ENCODE results near the gene ASB1. TPM values are rescaled to one million over a fixed set of nuclear protein-coding genes. Genes with fewer than 3 reads are reported as not detected.

Gene ASB1
- total and polyA plus RNA-seq, 9 donors, result 39.1 to 48.4 (median 42.9) TPM

DNA sequence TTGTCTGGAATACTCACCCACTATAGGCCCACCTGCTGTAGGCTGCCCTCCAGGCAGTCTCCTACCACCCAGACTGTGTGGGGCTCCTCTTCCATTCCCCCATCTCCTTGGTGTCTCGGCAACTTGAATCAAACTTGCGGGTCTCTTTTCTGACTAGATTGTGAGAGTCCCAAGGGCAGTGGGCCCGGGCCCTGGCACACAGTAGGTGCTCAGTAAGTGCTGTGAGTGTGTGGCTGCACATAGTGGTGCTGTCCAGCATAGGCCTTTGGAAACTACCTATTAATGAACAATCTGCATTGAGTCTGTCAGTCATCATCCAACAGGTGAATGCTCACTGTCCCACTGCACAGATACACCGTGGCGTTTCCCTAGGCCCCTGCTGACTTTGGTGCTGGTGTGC lies 43.6 kb upstream of the ASB1 start:
- no peaks in the 10 kb centered on the region for H3K9me3 ChIP-seq (replicated peaks; ENCODE audit: control insufficient read depth, low read depth, low read length)
- H3K27me3 ChIP-seq (ENCODE audit: control insufficient read depth, insufficient read depth, low read length), result no peaks in the 10 kb centered on the region
- no peak for DNase-seq
- WGBS (ENCODE audit: insufficient coverage), result 94% methylated on average over 3 of the region's 5 CpGs
- H3K36me3 ChIP-seq (ENCODE audit: control insufficient read depth, insufficient read depth, low read length), result peaks cover 11% of the 10 kb centered on the region
- no peak overlapping the region for H3K4me3 ChIP-seq (ENCODE audit: low read length)
- no peak overlapping the region for H3K27ac ChIP-seq (ENCODE audit: low read length)
- H3K4me1 ChIP-seq (ENCODE audit: control insufficient read depth, insufficient read depth, low read length), result peaks cover 11% of the 10 kb centered on the region

DNA sequence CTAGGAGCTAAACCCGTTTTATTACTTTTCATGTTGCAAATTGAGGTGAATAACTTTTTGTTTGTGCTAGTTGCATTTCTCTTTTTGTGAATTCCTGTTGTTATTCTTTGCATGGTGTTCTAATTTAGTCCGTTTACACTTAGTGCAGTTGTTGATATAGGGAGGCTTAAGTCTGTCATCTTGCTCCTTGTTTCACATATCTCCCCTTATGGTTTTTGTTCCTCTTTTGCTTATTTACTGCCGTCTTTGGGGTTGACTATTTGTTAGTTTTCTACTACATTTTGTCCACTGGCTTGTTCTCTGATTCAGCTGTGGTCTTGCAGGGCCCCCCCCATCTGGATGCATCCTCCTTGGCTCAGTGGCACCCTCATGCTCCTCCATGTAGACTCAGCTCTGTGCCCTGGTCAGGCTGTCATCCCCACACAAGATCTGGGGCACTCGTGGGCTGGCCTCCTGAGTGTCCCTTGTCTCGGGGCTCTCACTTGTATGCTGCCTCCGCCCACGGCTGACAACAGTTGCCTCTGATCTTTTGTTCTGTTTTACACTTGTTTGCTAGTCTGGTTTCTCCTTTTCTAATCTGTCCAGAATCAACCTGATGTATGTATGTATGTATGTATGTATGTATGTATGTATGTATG lies 42.9 kb upstream of the ASB1 start:
- peaks cover 11% of the 10 kb centered on the region for H3K36me3 ChIP-seq (ENCODE audit: control insufficient read depth, insufficient read depth, low read length)
- H3K27ac ChIP-seq (ENCODE audit: low read length), result no peak overlapping the region
- no peak overlapping the region for H3K4me3 ChIP-seq (ENCODE audit: low read length)
- no peaks in the 10 kb centered on the region for H3K9me3 ChIP-seq (replicated peaks; ENCODE audit: control insufficient read depth, low read depth, low read length)
- H3K27me3 ChIP-seq (ENCODE audit: control insufficient read depth, insufficient read depth, low read length), result no peaks in the 10 kb centered on the region
- 85% methylated on average over 2 of the region's 7 CpGs for WGBS (ENCODE audit: insufficient coverage)
- no peak for DNase-seq
- H3K4me1 ChIP-seq (ENCODE audit: control insufficient read depth, insufficient read depth, low read length), result peaks cover 7% of the 10 kb centered on the region

DNA sequence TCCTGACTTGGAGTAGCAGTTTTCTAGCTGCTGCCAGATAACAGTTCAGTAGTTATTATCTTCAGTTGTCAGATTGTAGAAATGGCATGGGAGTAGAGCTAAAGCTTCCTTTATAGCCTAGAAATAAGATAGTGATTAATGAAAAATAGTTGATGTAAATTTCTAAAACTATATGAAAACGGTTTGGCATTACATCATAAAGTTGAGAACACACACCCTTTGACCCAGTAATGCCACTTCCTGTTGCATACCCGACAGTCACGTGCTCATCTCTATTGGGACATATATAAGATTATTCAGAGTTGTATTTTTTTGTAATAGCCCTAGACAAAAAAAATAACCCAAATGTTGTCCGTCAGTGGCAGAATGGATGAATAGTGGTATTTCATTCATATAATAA lies 39.4 kb upstream of the ASB1 start:
- H3K4me1 ChIP-seq (ENCODE audit: control insufficient read depth, insufficient read depth, low read length), result peaks cover 6% of the 10 kb centered on the region
- H3K27ac ChIP-seq (ENCODE audit: low read length), result no peak overlapping the region
- WGBS (ENCODE audit: insufficient coverage), result no CpG with 5 or more reads among the region's 4 CpGs

GRCh38 chr2:238388794-238389193 lies 37.9 kb upstream of the ASB1 start:
- peaks cover 6% of the 10 kb centered on the region for H3K4me1 ChIP-seq (ENCODE audit: control insufficient read depth, insufficient read depth, low read length)

More for the DNA sequence above, 39.4 kb upstream of the ASB1 start:
- Histone ChIP-seq H3K4me3 (ENCODE audit: low read length) (no peak overlapping the region), H3K9me3 (replicated peaks; ENCODE audit: control insufficient read depth, low read depth, low read length) (no peaks in the 10 kb centered on the region), H3K27me3 (ENCODE audit: control insufficient read depth, insufficient read depth, low read length) (no peaks in the 10 kb centered on the region), H3K36me3 (ENCODE audit: control insufficient read depth, insufficient read depth, low read length) (peaks cover 7% of the 10 kb centered on the region)
- DNase-seq, result no peak

DNA sequence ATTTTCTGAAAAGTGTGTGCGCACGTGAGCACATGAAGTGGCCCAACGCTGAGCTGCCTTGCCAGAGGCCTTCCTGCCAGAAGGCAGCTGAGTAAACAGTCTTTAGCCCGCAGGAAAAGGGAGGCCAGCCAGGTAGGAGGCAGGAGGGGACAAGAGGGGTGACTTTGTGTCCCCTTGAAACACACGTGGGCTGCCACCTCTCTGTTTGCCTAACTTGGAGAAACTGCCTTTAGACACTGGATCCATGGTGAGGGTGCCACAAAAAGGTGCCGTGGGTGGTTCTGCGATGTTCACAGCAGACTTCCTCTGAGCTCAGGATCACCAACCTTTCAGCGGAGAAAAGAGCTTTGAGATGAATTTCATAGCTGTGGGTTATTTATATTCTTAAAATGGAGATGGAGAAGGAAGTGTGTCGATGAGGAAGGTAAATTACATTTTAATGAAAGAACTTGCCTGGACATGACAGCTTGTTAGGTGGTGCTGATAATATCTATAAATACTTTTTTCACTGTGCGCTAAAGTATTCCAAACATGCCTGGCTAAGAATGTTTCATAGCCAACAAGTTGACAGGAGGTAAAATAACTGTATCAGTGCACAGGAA lies 36.6 kb upstream of the ASB1 start:
- DNase-seq, result peak; percentile 11
- no peaks in the 10 kb centered on the region for H3K9me3 ChIP-seq (replicated peaks; ENCODE audit: control insufficient read depth, low read depth, low read length)
- 66% methylated on average over 7 of the region's 10 CpGs for WGBS (ENCODE audit: insufficient coverage)
- H3K4me1 ChIP-seq (ENCODE audit: control insufficient read depth, insufficient read depth, low read length), result peaks cover 6% of the 10 kb centered on the region
- H3K36me3 ChIP-seq (ENCODE audit: control insufficient read depth, insufficient read depth, low read length), result no peaks in the 10 kb centered on the region
- no peaks in the 10 kb centered on the region for H3K27me3 ChIP-seq (ENCODE audit: control insufficient read depth, insufficient read depth, low read length)
- H3K4me3 ChIP-seq (ENCODE audit: low read length), result no peak overlapping the region
- peak overlapping the region; percentile 51 for H3K27ac ChIP-seq (ENCODE audit: low read length)

More at GRCh38 chr2:238388794-238389193, 37.9 kb upstream of the ASB1 start:
- Histone ChIP-seq H3K27ac (ENCODE audit: low read length) (no peak overlapping the region), H3K27me3 (ENCODE audit: control insufficient read depth, insufficient read depth, low read length) (no peaks in the 10 kb centered on the region), H3K9me3 (replicated peaks; ENCODE audit: control insufficient read depth, low read depth, low read length) (no peaks in the 10 kb centered on the region), H3K36me3 (ENCODE audit: control insufficient read depth, insufficient read depth, low read length) (no peaks in the 10 kb centered on the region), H3K4me3 (ENCODE audit: low read length) (no peak overlapping the region)
- no CpG with 5 or more reads among the region's 8 CpGs for WGBS (ENCODE audit: insufficient coverage)
- DNase-seq, result no peak

- Histone ChIP-seq H3K9me3 (replicated peaks; ENCODE audit: control insufficient read depth, low read depth, low read length) (no peaks in the 10 kb centered on the region), H3K4me1 (ENCODE audit: control insufficient read depth, insufficient read depth, low read length) (peaks cover 6% of the 10 kb centered on the region), H3K4me3 (ENCODE audit: low read length) (no peak overlapping the region), H3K27me3 (ENCODE audit: control insufficient read depth, insufficient read depth, low read length) (no peaks in the 10 kb centered on the region), H3K36me3 (ENCODE audit: control insufficient read depth, insufficient read depth, low read length) (no peaks in the 10 kb centered on the region), H3K27ac (ENCODE audit: low read length) (no peak overlapping the region)
- no CpG with 5 or more reads among the region's 6 CpGs for WGBS (ENCODE audit: insufficient coverage)
- no peak for DNase-seq
Measured at GRCh38 chr2:238391042-238391689, 35.6 kb upstream of the ASB1 start.

DNA sequence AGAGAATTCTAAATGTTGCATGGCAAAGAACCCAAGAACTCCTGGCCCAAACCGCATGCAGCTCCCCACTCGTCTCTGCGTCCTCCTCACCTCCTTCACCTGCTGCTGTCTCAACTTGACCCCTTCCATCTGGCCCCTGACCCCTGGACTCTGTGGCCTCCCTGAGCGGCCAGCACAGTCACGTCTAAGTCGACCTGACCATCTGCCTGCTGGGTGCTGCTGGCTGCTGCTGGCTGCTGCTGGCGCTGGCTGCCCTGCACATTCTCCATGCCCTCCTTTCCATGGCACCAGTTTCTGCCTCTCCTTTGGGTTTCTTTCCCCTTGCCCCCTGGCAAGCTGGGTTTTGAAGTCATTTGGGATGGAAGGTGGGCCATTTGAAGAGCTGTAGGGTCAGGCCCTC lies 30.1 kb upstream of the ASB1 start:
- H3K4me3 ChIP-seq (ENCODE audit: low read length), result no peak overlapping the region
- H3K9me3 ChIP-seq (replicated peaks; ENCODE audit: control insufficient read depth, low read depth, low read length), result no peaks in the 10 kb centered on the region
- H3K36me3 ChIP-seq (ENCODE audit: control insufficient read depth, insufficient read depth, low read length), result peaks cover 2% of the 10 kb centered on the region
- no peaks in the 10 kb centered on the region for H3K4me1 ChIP-seq (ENCODE audit: control insufficient read depth, insufficient read depth, low read length)
- no peaks in the 10 kb centered on the region for H3K27me3 ChIP-seq (ENCODE audit: control insufficient read depth, insufficient read depth, low read length)
- WGBS (ENCODE audit: insufficient coverage), result 67% methylated on average over 6 of the region's 7 CpGs
- DNase-seq, result no peak
- H3K27ac ChIP-seq (ENCODE audit: low read length), result no peak overlapping the region

GRCh38 chr2:238397356-238397755 lies 29.4 kb upstream of the ASB1 start:
- H3K27ac ChIP-seq (ENCODE audit: low read length), result no peak overlapping the region
- H3K9me3 ChIP-seq (replicated peaks; ENCODE audit: control insufficient read depth, low read depth, low read length), result no peaks in the 10 kb centered on the region
- WGBS (ENCODE audit: insufficient coverage), result 36% methylated on average over 12 of the region's 14 CpGs
- no peak overlapping the region for H3K4me3 ChIP-seq (ENCODE audit: low read length)
- no peaks in the 10 kb centered on the region for H3K4me1 ChIP-seq (ENCODE audit: control insufficient read depth, insufficient read depth, low read length)
- H3K27me3 ChIP-seq (ENCODE audit: control insufficient read depth, insufficient read depth, low read length), result no peaks in the 10 kb centered on the region
- H3K36me3 ChIP-seq (ENCODE audit: control insufficient read depth, insufficient read depth, low read length), result peaks cover 2% of the 10 kb centered on the region
- DNase-seq, result no peak

GRCh38 chr2:238398577-238398976 lies 28.1 kb upstream of the ASB1 start:
- H3K36me3 ChIP-seq (ENCODE audit: control insufficient read depth, insufficient read depth, low read length), result peaks cover 2% of the 10 kb centered on the region
- H3K27me3 ChIP-seq (ENCODE audit: control insufficient read depth, insufficient read depth, low read length), result no peaks in the 10 kb centered on the region
- H3K4me3 ChIP-seq (ENCODE audit: low read length), result no peak overlapping the region
- no peak overlapping the region for H3K27ac ChIP-seq (ENCODE audit: low read length)
- 64% methylated on average over 4 of the region's 6 CpGs for WGBS (ENCODE audit: insufficient coverage)
- no peaks in the 10 kb centered on the region for H3K4me1 ChIP-seq (ENCODE audit: control insufficient read depth, insufficient read depth, low read length)
- no peaks in the 10 kb centered on the region for H3K9me3 ChIP-seq (replicated peaks; ENCODE audit: control insufficient read depth, low read depth, low read length)
- DNase-seq, result no peak

- DNase-seq, result no peak
- peaks cover 2% of the 10 kb centered on the region for H3K36me3 ChIP-seq (ENCODE audit: control insufficient read depth, insufficient read depth, low read length)
- H3K27me3 ChIP-seq (ENCODE audit: control insufficient read depth, insufficient read depth, low read length), result no peaks in the 10 kb centered on the region
- H3K9me3 ChIP-seq (replicated peaks; ENCODE audit: control insufficient read depth, low read depth, low read length), result no peaks in the 10 kb centered on the region
- no peak overlapping the region for H3K27ac ChIP-seq (ENCODE audit: low read length)
- WGBS (ENCODE audit: insufficient coverage), result no CpG with 5 or more reads among the region's 2 CpGs
- H3K4me3 ChIP-seq (ENCODE audit: low read length), result no peak overlapping the region
- H3K4me1 ChIP-seq (ENCODE audit: control insufficient read depth, insufficient read depth, low read length), result no peaks in the 10 kb centered on the region
Measured at GRCh38 chr2:238399094-238399493, 27.6 kb upstream of the ASB1 start.

Data from muscle of leg (tissue), 11 donors.